Left ventricle myocardium inferior (tissue), 1 donor: ENCODE results near the gene WNT7B. TPM values are rescaled to one million over a fixed set of nuclear protein-coding genes. Genes with fewer than 3 reads are reported as not detected.

ENCODE experiments used
- DNase-seq: peaks from one replicate; pipeline ENCODE4 v3.0.0-alpha.2; 2020
- H3K27ac ChIP-seq: fragments of 200-600 bp; replicated peaks from 2 replicates; pipeline ENCODE4 v1.8.0; 2021
- H3K27me3 ChIP-seq: fragments of 200-600 bp; 2 replicates; pipeline ENCODE4 v1.8.0; 2021; ENCODE audit warnings: low read depth
- H3K36me3 ChIP-seq: fragments of 200-600 bp; 2 replicates; pipeline ENCODE4 v1.8.0; 2021
- H3K4me1 ChIP-seq: fragments of 200-600 bp; 2 replicates; pipeline ENCODE4 v1.8.0; 2021
- H3K4me3 ChIP-seq: fragments of 200-600 bp; 2 replicates; pipeline ENCODE4 v1.8.0; 2021; ENCODE audit warnings: mild to moderate bottlenecking, moderate library complexity
- H3K9me3 ChIP-seq: fragments of 200-600 bp; replicated peaks from 2 replicates; pipeline ENCODE4 v1.8.0; 2021
- intact Hi-C: fragments of 100-400 bp; cut with micrococcal nuclease; formaldehyde crosslinking; loops from one replicate; pipeline ENCODE4 v1.11.0; 2022
- total RNA-seq: library from RNA; stranded (reverse); fragmentation: NEBNext Ultra II Directional; extraction: Animal tissue kit (Norgen Biotek cat#: 25700); gene quantifications from one replicate; pipeline ENCODE4 v1.2.1, GENCODE V29; 2021
- TF ChIP-seq, protein P1 (sequence below): fragments of 200-600 bp; IDR thresholded peaks from 2 replicates; pipeline ENCODE4 v1.8.0; 2021; ENCODE audit warnings: antibody characterized with exemption, mild to moderate bottlenecking, borderline replicate concordance
- donor health status: DM: no; HTN: yes; CAD: no; lungs with severe emphysema.

Gene WNT7B
- total RNA-seq, 1 donor from 2014 or later = not detected

DNA sequence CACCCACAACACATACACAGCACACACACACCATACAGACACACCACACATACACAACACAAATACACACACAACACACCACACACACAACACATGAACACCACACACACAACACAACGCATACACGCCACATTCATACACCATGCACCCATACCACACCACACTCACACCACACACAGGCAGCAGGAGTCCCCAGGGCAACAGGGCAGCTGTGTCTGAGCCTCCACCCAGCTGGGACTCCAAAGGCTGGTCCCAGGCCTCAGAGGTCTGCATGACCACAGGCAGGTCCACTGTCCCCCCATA lies 3.3 kb upstream of the WNT7B start:
- Histone ChIP-seq H3K27me3 (peaks cover 39% of the 10 kb centered on the region), H3K9me3 (peaks cover 5% of the 10 kb centered on the region), H3K27ac (no peak overlapping the region), H3K4me1 (peaks cover 35% of the 10 kb centered on the region), H3K4me3 (no peak overlapping the region), H3K36me3 (peaks cover 3% of the 10 kb centered on the region)
- DNase-seq = no peak
- intact Hi-C loops = loop anchor here (10.0 kb wide), 1 partner anchor 335 kb away; no protein-coding TSS in a partner anchor
- TF ChIP-seq, protein P1, sequence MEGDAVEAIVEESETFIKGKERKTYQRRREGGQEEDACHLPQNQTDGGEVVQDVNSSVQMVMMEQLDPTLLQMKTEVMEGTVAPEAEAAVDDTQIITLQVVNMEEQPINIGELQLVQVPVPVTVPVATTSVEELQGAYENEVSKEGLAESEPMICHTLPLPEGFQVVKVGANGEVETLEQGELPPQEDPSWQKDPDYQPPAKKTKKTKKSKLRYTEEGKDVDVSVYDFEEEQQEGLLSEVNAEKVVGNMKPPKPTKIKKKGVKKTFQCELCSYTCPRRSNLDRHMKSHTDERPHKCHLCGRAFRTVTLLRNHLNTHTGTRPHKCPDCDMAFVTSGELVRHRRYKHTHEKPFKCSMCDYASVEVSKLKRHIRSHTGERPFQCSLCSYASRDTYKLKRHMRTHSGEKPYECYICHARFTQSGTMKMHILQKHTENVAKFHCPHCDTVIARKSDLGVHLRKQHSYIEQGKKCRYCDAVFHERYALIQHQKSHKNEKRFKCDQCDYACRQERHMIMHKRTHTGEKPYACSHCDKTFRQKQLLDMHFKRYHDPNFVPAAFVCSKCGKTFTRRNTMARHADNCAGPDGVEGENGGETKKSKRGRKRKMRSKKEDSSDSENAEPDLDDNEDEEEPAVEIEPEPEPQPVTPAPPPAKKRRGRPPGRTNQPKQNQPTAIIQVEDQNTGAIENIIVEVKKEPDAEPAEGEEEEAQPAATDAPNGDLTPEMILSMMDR = no peak

DNA sequence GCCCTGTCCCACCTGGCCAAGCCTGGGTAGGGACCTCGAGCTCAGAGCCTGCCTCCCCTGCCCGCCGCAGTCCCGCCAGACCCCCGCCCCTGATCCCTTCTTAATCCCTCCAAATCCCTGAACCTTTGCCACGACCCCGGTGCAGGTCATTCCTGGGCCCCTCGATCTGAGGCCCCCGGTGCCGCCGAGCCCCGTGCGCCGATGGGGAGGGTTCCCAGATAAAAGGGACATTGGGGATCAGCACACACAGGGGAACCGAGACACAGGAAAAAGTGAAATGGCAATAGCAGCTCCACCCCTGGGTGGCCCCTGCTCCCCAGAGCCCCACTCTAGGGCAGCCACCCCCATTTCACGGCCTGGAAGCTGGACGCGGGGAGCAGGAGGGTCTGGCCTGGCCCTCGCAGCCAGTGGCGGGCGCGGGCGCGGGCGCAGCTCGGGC lies 1.3 kb upstream of the WNT7B start:
- H3K27ac ChIP-seq = no peak overlapping the region
- H3K27me3 ChIP-seq = peaks cover 59% of the 10 kb centered on the region
- TF ChIP-seq, protein P1 = no peak
- H3K36me3 ChIP-seq = no peaks in the 10 kb centered on the region
- no peak for DNase-seq
- peak overlapping the region; percentile 75 for H3K4me3 ChIP-seq
- intact Hi-C loops = no loop called here
- H3K4me1 ChIP-seq = peaks cover 35% of the 10 kb centered on the region
- H3K9me3 ChIP-seq = no peaks in the 10 kb centered on the region

DNA sequence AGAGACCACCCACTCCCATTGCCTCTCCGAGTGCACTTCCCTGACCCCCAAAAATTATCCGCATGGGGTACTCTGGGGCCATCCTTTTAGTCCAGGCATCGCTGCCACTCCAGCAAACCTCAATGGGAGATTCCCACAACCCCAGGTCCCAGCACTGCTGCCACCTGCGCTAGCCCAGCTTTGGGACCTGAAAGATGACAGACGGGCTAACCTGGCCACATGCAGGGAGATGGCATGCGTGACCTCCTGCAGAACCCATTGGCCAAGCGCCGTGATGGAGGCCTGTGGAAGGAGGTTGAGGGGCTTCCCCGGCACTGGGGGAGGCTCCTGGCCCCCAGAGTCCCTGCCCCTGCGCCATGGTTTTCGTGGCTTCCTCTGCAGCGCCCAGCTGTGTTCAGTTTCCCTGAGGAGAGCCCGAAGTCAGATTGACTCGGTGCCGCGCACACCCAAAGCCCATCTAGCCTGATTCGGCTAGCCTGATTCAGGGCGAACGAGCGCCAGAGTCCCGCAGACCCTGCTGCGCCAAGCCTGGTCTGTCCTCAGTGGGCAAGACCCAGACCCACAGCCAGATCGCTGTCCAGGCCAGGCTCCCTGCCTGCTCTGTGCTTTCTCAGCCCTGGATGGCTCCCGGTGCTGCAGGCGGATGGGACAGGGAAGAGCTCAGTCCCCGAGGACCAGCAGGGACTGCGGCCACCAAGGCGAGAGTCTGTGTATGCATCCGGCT lies 751 bp upstream of the WNT7B start:
- DNase-seq = no peak
- no peaks in the 10 kb centered on the region for H3K36me3 ChIP-seq
- H3K4me3 ChIP-seq = peak overlapping the region; percentile 75
- intact Hi-C loops = no loop called here
- no peaks in the 10 kb centered on the region for H3K9me3 ChIP-seq
- no peak overlapping the region for H3K27ac ChIP-seq
- TF ChIP-seq, protein P1 = no peak
- peaks cover 35% of the 10 kb centered on the region for H3K4me1 ChIP-seq
- H3K27me3 ChIP-seq = peaks cover 64% of the 10 kb centered on the region

DNA sequence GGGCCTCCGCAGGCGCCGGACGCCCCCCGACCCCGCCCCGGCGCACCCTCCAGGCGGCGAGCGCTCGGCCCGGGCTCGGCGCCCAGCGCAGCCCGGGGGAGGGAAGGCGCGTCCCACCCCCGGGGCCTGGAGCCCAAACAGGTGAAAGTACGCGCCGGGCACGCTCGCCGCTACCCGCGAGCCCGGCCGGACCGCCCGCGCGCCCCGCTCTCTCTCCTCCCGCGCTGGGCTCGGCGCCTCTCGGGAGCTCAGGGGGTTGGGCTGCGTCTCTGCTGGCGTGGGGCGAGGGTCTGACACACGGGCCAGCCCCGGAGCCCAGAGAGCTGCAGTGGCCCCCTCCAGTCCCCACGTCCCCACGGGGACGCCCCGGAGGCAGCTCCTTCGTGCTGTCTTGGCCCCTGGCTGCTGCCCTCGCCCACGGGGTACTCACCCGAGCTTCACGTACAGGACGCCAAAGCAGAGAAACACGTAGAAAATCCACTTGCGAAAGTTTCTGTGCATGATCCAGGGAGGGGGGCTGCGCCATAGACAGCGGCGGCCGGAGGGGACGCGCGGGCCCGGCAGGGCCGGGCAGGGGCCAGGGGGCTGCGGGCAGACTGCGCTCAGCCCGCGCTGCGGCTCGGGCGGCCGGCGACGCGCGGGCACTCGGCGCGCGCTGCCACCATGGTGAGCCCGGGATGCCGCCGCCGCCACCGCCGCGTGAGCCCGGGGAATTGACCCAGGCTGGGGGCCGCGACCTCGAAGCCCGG lies 534 bp downstream of the WNT7B start:
- intact Hi-C loops = no loop called here

More for the DNA sequence above, 534 bp downstream of the WNT7B start:
- Histone ChIP-seq H3K4me3 (peak overlapping the region; percentile 56), H3K9me3 (no peaks in the 10 kb centered on the region), H3K36me3 (no peaks in the 10 kb centered on the region), H3K27ac (no peak overlapping the region), H3K27me3 (peaks cover 77% of the 10 kb centered on the region), H3K4me1 (peaks cover 45% of the 10 kb centered on the region)
- no peak for DNase-seq
- TF ChIP-seq, protein P1 = no peak
